HG02840 (cell line): Measurements from ENCODE around the gene APOL4.
"Not testable (repeated sequence)": the region's sequence is repeated elsewhere in the genome, so short reads cannot be mapped to it uniquely, and the experiment has no call there.

Source experiments
- ATAC-seq: cut with Tn5 transposase; IDR thresholded peaks from one replicate; pipeline ENCODE4 v1.9.1; 2021; ENCODE audit warnings: mild to moderate bottlenecking, moderate library complexity, moderate number of reproducible peaks; ENCODE audit not compliant: unreplicated experiment, low FRiP score

APOL4 gene

GRCh38 chr22:36209488-36209908 is 7.9 kb upstream of the APOL4 start:
- not testable (repeated sequence) for ATAC-seq

GRCh38 chr22:36208914-36209313 is 7.3 kb upstream of the APOL4 start:
- ATAC-seq: no peak

GRCh38 chr22:36208162-36208765 is 6.7 kb upstream of the APOL4 start:
- no peak for ATAC-seq

- no peak for ATAC-seq
Observed at GRCh38 chr22:36206255-36206654, 4.6 kb upstream of the APOL4 start.

- not testable (repeated sequence) for ATAC-seq
Observed at GRCh38 chr22:36205573-36205972, 4.0 kb upstream of the APOL4 start.

- no peak for ATAC-seq
Observed at GRCh38 chr22:36204632-36205015, 3.0 kb upstream of the APOL4 start.

GRCh38 chr22:36204001-36204631 is 2.5 kb upstream of the APOL4 start:
- ATAC-seq: no peak

GRCh38 chr22:36203441-36203840 is 1.8 kb upstream of the APOL4 start:
- not testable (repeated sequence) for ATAC-seq

GRCh38 chr22:36202906-36203305 is 1.3 kb upstream of the APOL4 start:
- not testable (repeated sequence) for ATAC-seq

GRCh38 chr22:36201025-36201424 is 584 bp downstream of the APOL4 start:
- ATAC-seq: not testable (repeated sequence)

- no peak for ATAC-seq
Observed at GRCh38 chr22:36199001-36199551, 2.5 kb downstream of the APOL4 start.

- ATAC-seq: no peak
Observed at GRCh38 chr22:36198536-36198935, 3.1 kb downstream of the APOL4 start.

- no peak for ATAC-seq
Observed at GRCh38 chr22:36197514-36198146, 4.0 kb downstream of the APOL4 start.

- no peak for ATAC-seq
Observed at GRCh38 chr22:36197065-36197440, 4.6 kb downstream of the APOL4 start.

- ATAC-seq: no peak
Observed at GRCh38 chr22:36196254-36197064, 5.2 kb downstream of the APOL4 start.

- no peak for ATAC-seq
Observed at GRCh38 chr22:36194971-36195370, 6.6 kb downstream of the APOL4 start.

GRCh38 chr22:36194385-36194784 is 7.2 kb downstream of the APOL4 start:
- no peak for ATAC-seq

- no peak for ATAC-seq
Observed at GRCh38 chr22:36193577-36193976, 8.0 kb downstream of the APOL4 start.

GRCh38 chr22:36193171-36193570 is 8.4 kb downstream of the APOL4 start:
- ATAC-seq: no peak

GRCh38 chr22:36192542-36192941 is 9.1 kb downstream of the APOL4 start:
- no peak for ATAC-seq
